Calu3 (cell line): ENCODE measurements around the gene TPM3. TPM values are rescaled to one million over a fixed set of nuclear protein-coding genes. Genes with fewer than 3 reads are reported as not detected.
A peak's percentile ranks its signal among the peaks of the same experiment; 100 is the strongest.

Experiments
- BruUV-seq: library from RNA; stranded (reverse); fragments of 400-500 nt; replicated peaks from 2 replicates; lab custom pipeline; 2021; lab: Mats Ljungman, UMichigan
- CTCF ChIA-PET: fragments of 300-600 bp; sonication (Branson Sonifier 250); formaldehyde crosslinking; loops from one replicate; lab custom pipeline; 2022; ENCODE audit warnings: antibody characterized with exemption; lab: Charles Lee
- DNase-seq: peaks from one replicate; pipeline ENCODE4 v3.0.0; 2022
- H3K27ac Mint-ChIP-seq: one replicate; pipeline ENCODE4 v1.8.0; 2022; ENCODE audit warnings: mixed read lengths; ENCODE audit not compliant: unreplicated experiment
- H3K27me3 Mint-ChIP-seq: one replicate; pipeline ENCODE4 v1.8.0; 2022; ENCODE audit warnings: mixed read lengths; ENCODE audit not compliant: unreplicated experiment
- H3K36me3 Mint-ChIP-seq: one replicate; pipeline ENCODE4 v1.8.0; 2022; ENCODE audit warnings: mild to moderate bottlenecking, moderate library complexity, mixed read lengths; ENCODE audit not compliant: insufficient read depth, unreplicated experiment
- H3K4me1 Mint-ChIP-seq: one replicate; pipeline ENCODE4 v1.8.0; 2022; ENCODE audit warnings: mild to moderate bottlenecking, low read depth, mixed read lengths; ENCODE audit not compliant: unreplicated experiment
- H3K4me3 Mint-ChIP-seq: one replicate; pipeline ENCODE4 v1.8.0; 2022; ENCODE audit warnings: mild to moderate bottlenecking, low read depth, moderate library complexity, mixed read lengths; ENCODE audit not compliant: unreplicated experiment
- H3K9me3 Mint-ChIP-seq: one replicate; pipeline ENCODE4 v1.8.0; 2022; ENCODE audit warnings: low read depth, mixed read lengths; ENCODE audit not compliant: unreplicated experiment
- CTCF ChIP-seq: fragments of 200-600 bp; IDR thresholded peaks from one replicate; pipeline ENCODE4 v1.8.0; 2022; ENCODE audit warnings: antibody characterized with exemption; ENCODE audit not compliant: unreplicated experiment
- intact Hi-C: fragments of 100-400 bp; cut with micrococcal nuclease; formaldehyde crosslinking; loops from one replicate; pipeline ENCODE4 v1.10.0; 2022; ENCODE audit not compliant: unreplicated experiment
- total RNA-seq: library from RNA; stranded (reverse); gene quantifications from 2 replicates; pipeline ENCODE4 v1.2.3, GENCODE V29; 2022

TPM3 gene
- total RNA-seq, 1 experiment from 2014 or later = 582 TPM

GRCh38 chr1:154158307-154159125 is 33.4 kb downstream of the TPM3 start:
- Mint-ChIP-seq H3K36me3 (peaks cover 72% of the 10 kb centered on the region), H3K4me1 (peaks cover 26% of the 10 kb centered on the region), H3K27me3 (no peaks in the 10 kb centered on the region), H3K4me3 (peak overlapping the region; percentile 28), H3K9me3 (no peaks in the 10 kb centered on the region), H3K27ac (peak overlapping the region; percentile 84)
- intact Hi-C loops = no loop called here
- BruUV-seq = no TSS peak
- CTCF ChIA-PET = interaction anchor here (0.6 kb wide), 2 partner anchors 7 to 19 kb away, joined by 3 to 5 read pairs; no protein-coding TSS in a partner anchor
- no peak for DNase-seq
- no peak for TF ChIP-seq CTCF

- no peaks in the 10 kb centered on the region for H3K9me3 Mint-ChIP-seq
- H3K4me1 Mint-ChIP-seq = peaks cover 26% of the 10 kb centered on the region
Observed at GRCh38 chr1:154157520-154158306, 34.2 kb downstream of the TPM3 start.

DNA sequence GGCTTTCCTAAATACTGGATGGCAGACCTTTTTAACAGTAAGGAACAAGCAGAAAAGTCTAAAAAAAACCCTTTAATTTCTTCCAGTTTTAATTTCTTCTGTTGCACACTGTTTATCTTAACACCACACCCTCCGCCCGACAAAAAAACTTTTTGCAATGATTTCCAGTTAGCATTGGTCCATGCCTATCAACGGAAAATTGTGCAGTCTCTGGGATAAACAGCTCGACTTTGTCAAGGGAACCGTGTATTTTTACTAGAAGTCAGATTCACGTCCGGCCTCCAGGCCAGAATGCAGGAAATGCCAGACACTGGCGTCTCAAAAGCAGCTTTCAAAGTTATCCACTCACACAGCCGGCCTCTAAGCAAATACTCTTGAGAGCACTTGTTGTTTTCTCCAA is 36.6 kb downstream of the TPM3 start:
- no peak for TF ChIP-seq CTCF
- intact Hi-C loops = no loop called here
- no peak overlapping the region for H3K27ac Mint-ChIP-seq
- H3K27me3 Mint-ChIP-seq = no peaks in the 10 kb centered on the region
- H3K4me3 Mint-ChIP-seq = no peak overlapping the region
- peaks cover 26% of the 10 kb centered on the region for H3K4me1 Mint-ChIP-seq
- DNase-seq = no peak
- peaks cover 45% of the 10 kb centered on the region for H3K36me3 Mint-ChIP-seq
- no TSS peak for BruUV-seq
- H3K9me3 Mint-ChIP-seq = no peaks in the 10 kb centered on the region
- CTCF ChIA-PET = interaction anchor here (0.6 kb wide), 1 partner anchor 155 kb away, joined by 7 read pairs; no protein-coding TSS in a partner anchor

More at GRCh38 chr1:154157520-154158306, 34.2 kb downstream of the TPM3 start:
- no TSS peak for BruUV-seq
- peak; percentile 30 for DNase-seq
- TF ChIP-seq CTCF = no peak
- intact Hi-C loops = no loop called here
- Mint-ChIP-seq H3K27me3 (no peaks in the 10 kb centered on the region), H3K27ac (peak overlapping the region; percentile 84), H3K36me3 (peaks cover 64% of the 10 kb centered on the region), H3K4me3 (peak overlapping the region; percentile 28)
- CTCF ChIA-PET = interaction anchor here (0.5 to 0.6 kb wide), 3 partner anchors 8 to 77 kb away, joined by 3 to 5 read pairs (median 4); no protein-coding TSS in a partner anchor

DNA sequence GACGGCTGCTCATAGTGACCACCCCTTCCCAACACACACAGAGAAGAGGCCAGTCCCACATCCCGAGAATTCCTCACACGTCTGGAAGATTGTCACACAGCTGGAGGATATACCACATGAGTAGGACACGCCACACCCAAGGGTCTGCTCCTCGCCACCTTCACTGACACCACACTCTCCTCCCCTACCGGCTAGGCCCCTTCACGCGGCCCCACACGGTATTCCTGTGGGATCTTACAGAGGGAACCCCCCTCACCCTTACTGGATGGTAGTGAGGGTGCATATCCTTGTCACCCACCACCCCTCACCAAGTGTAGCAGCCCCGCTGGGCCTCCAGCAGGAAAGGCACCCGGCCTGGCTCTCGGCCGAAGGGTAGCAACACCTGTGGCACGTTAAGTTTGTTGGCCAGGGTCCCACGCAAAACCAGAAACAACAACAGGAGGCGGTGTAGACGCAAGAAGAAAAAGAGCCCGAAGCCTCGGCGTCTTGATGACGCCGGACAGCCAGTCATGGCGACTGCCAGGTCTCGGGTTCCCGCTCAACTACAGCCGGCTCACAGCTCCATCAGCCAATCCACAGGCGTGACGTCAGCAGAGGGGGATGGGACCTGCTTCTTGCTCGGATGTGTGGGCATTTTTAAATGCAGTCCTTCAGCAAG is 37.2 kb downstream of the TPM3 start, which contains the start of gene NUP210L:
TSS of gene NUP210L (minus strand) at position 540 of the 658 bp plus-strand sequence.
- Mint-ChIP-seq H3K36me3 (peaks cover 41% of the 10 kb centered on the region), H3K27ac (no peak within 1 kb of the TSS), H3K4me1 (peaks cover 26% of the 10 kb centered on the region), H3K9me3 (no peaks in the 10 kb centered on the region), H3K4me3 (no peak within 1 kb of the TSS), H3K27me3 (no peaks in the 10 kb centered on the region)
- no peak for DNase-seq
- CTCF ChIA-PET = interaction anchor here (0.6 kb wide), 1 partner anchor 155 kb away, joined by 7 read pairs; no protein-coding TSS in a partner anchor
- no TSS peak for BruUV-seq
- intact Hi-C loops = no loop called here
- TF ChIP-seq CTCF = no peak
